Endothelial cell of umbilical vein (primary cell): ENCODE results near the gene C1QL3. TPM values are rescaled to one million over a fixed set of nuclear protein-coding genes. Genes with fewer than 3 reads are reported as not detected.

Experiments
- Bru-seq: library from RNA; stranded (reverse); fragments of 400-500 nt; gene quantifications from one replicate; lab custom pipeline; 2021; lab: Mats Ljungman, UMichigan
- BruChase-seq, 2 experiments: library from RNA; stranded (reverse); fragments of 400-500 nt; gene quantifications; one replicate each; lab custom pipeline; 2021; lab: Mats Ljungman, UMichigan
- BruUV-seq: library from RNA; stranded (reverse); fragments of 400-500 nt; replicated peaks from 2 replicates; lab custom pipeline; 2021; lab: Mats Ljungman, UMichigan
- CTCF ChIA-PET: fragments of 300-600, 350-600 bp; sonication (Branson Sonifier 250); formaldehyde crosslinking; loops from one replicate; lab custom pipeline; 2021; ENCODE audit warnings: antibody characterized with exemption, inconsistent platforms; lab: Charles Lee
- POLR2A ChIA-PET: fragments of 300-600, 350-600 bp; sonication (Branson Sonifier 250); formaldehyde crosslinking; loops from one replicate; lab custom pipeline; 2021; ENCODE audit warnings: antibody characterized with exemption, inconsistent platforms; lab: Charles Lee
- DNase-seq: peaks from one replicate; pipeline ENCODE4 v3.0.0-alpha.2; 2011; ENCODE audit warnings: low read depth, low spot score
- FAIRE-seq: peaks from 2 replicates; lab custom pipeline; 2011; peaks lifted over from hg19 to GRCh38; lab: Jason Lieb, UNC
- H2AFZ ChIP-seq: 2 replicates; pipeline ENCODE4 v1.6.0; 2012; ENCODE audit warnings: low read depth, low read length, control low read depth, inconsistent platforms
- H3K27ac ChIP-seq: 2 replicates; pipeline ENCODE4 v1.5.1; 2011; ENCODE audit warnings: low read depth, mild to moderate bottlenecking, control low read depth, low read length, moderate library complexity; ENCODE audit not compliant: insufficient read depth
- H3K27me3 ChIP-seq, 2 experiments: 2 replicates each; pipeline versions ENCODE4 v1.6.0 to v1.6.1; 2011; ENCODE audit warnings: low read length in 2 of 2, mixed read lengths in 1 of 2; ENCODE audit not compliant: control insufficient read depth in 2 of 2, insufficient read depth in 2 of 2
- H3K36me3 ChIP-seq, 2 experiments: 2 replicates in 1 of 2; 3 replicates in 1 of 2; pipeline ENCODE4 v1.5.1; 2011; ENCODE audit warnings: low read length in 2 of 2, mild to moderate bottlenecking in 1 of 2, moderate library complexity in 1 of 2; ENCODE audit not compliant: control insufficient read depth in 2 of 2, insufficient read depth in 2 of 2; ENCODE audit errors: extremely low read depth in 1 of 2
- H3K4me1 ChIP-seq: 3 replicates; pipeline ENCODE4 v1.5.1; 2011; ENCODE audit warnings: mild to moderate bottlenecking, low read length; ENCODE audit not compliant: control insufficient read depth, insufficient read depth; ENCODE audit errors: extremely low read depth
- H3K4me2 ChIP-seq: 2 replicates; pipeline ENCODE4 v1.6.1; 2011; ENCODE audit warnings: low read length, control low read depth, mixed read lengths; ENCODE audit not compliant: insufficient read depth
- H3K4me3 ChIP-seq, 3 experiments: fragments of 200-600 bp in 1 of 3; sonication (generic), shearing (Covaris generic) in 1 of 3; replicated peaks in 1 of 3; 2 replicates each; pipeline ENCODE4 v1.5.1; 2011 to 2016; ENCODE audit warnings: control low read depth in 3 of 3, low read length in 3 of 3, mild to moderate bottlenecking in 2 of 3, inconsistent platforms in 1 of 3, low read depth in 1 of 3, moderate library complexity in 1 of 3; ENCODE audit not compliant: insufficient read depth in 1 of 3
- H3K79me2 ChIP-seq: 2 replicates; pipeline ENCODE4 v1.6.0; 2012; ENCODE audit warnings: low read length, inconsistent platforms; ENCODE audit not compliant: control insufficient read depth, insufficient read depth
- H3K9ac ChIP-seq: replicated peaks from 2 replicates; pipeline ENCODE3; 2011; ENCODE audit warnings: low read length, control low read depth; ENCODE audit not compliant: insufficient read depth; ENCODE audit errors: extremely low read depth
- H3K9me1 ChIP-seq: replicated peaks from 3 replicates; pipeline ENCODE4 v1.6.0; 2011; ENCODE audit warnings: mild to moderate bottlenecking, low read length; ENCODE audit not compliant: control insufficient read depth, insufficient read depth; ENCODE audit errors: extremely low read depth
- H3K9me3 ChIP-seq: replicated peaks from 2 replicates; pipeline ENCODE4 v1.5.1; 2012; ENCODE audit warnings: low read length, inconsistent platforms; ENCODE audit not compliant: control insufficient read depth, insufficient read depth
- H4K20me1 ChIP-seq: replicated peaks from 2 replicates; pipeline ENCODE3; 2011; ENCODE audit warnings: mild to moderate bottlenecking, low read length; ENCODE audit not compliant: control insufficient read depth, insufficient read depth; ENCODE audit errors: extremely low read depth
- EZH2 ChIP-seq: IDR thresholded peaks from 2 replicates; pipeline ENCODE4 v1.6.1; 2012; ENCODE audit warnings: borderline replicate concordance, low read depth, mild to moderate bottlenecking, moderate library complexity, low read length, inconsistent platforms; ENCODE audit not compliant: severe bottlenecking
- FOS ChIP-seq: IDR thresholded peaks from 2 replicates; pipeline ENCODE4 v1.6.1; 2011; ENCODE audit warnings: mild to moderate bottlenecking, low read length, moderate library complexity, borderline replicate concordance; ENCODE audit not compliant: insufficient read depth
- GATA2 ChIP-seq: IDR thresholded peaks from 2 replicates; pipeline ENCODE4 v1.7.0; 2011; ENCODE audit warnings: low read depth, mild to moderate bottlenecking, moderate library complexity, mixed read lengths, low read length; ENCODE audit not compliant: insufficient read length, insufficient read depth
- JUN ChIP-seq: IDR thresholded peaks from 2 replicates; pipeline ENCODE4 v1.6.1; 2011; ENCODE audit warnings: borderline replicate concordance, low read depth; ENCODE audit not compliant: insufficient read length, insufficient read depth
- MYC ChIP-seq: IDR thresholded peaks from one replicate; pipeline ENCODE4 v1.6.1; 2011; ENCODE audit warnings: mild to moderate bottlenecking, low read depth, low read length
- POLR2A ChIP-seq: IDR thresholded peaks from 2 replicates; pipeline ENCODE4 v1.6.1; 2012; ENCODE audit warnings: low read depth, mild to moderate bottlenecking, control low read depth, low read length
- POLR2AphosphoS5 ChIP-seq: IDR thresholded peaks from 2 replicates; pipeline ENCODE4 v1.6.1; 2012; ENCODE audit warnings: low read depth, mild to moderate bottlenecking, control low read depth, low read length, moderate library complexity; ENCODE audit not compliant: insufficient read depth
- dilution Hi-C: fragments of 300-500 bp; cut with MboI; formaldehyde crosslinking; loops from one replicate; pipeline ENCODE4 v1.15.0; 2019; ENCODE audit warnings: low sequenced_read_pairs; ENCODE audit not compliant: extremely low pct_ligation_motif_present
- intact Hi-C: fragments of 100-400 bp; cut with micrococcal nuclease; formaldehyde crosslinking; loops from one replicate; pipeline ENCODE4 v1.10.0; 2022
- long read RNA-seq: library from polyadenylated mRNA; stranded (forward); transcript quantifications from one replicate; pipeline ENCODE4 v2.0.0, GENCODE V29; 2021
- polyA minus RNA-seq, 3 experiments: library from RNA; depleted of rRNA, polyadenylated mRNA; stranded (reverse); fragments of >200 nt; gene quantifications; 1 replicate in 1 of 3; 2 replicates in 2 of 3; pipeline ENCODE4 v1.2.3, GENCODE V29; 2011
- polyA plus RNA-seq, 4 experiments: library from polyadenylated mRNA; depleted of rRNA in 3 of 4; stranded (reverse) in 3 of 4; unstranded in 1 of 4; fragments of >200 nt; gene quantifications; 2 replicates each; pipeline versions ENCODE4 v1.2.1 to v1.2.3, GENCODE V29; 2011 to 2012; ENCODE audit warnings: missing spikeins in 1 of 4
- total RNA-seq: library from RNA; stranded (reverse); gene quantifications from 2 replicates; pipeline ENCODE4 v1.2.3, GENCODE V29; 2021
- TF ChIP-seq, protein P1 (sequence below), 2 donors: IDR thresholded peaks; 1 replicate in 1 of 2; 2 replicates in 1 of 2; pipeline ENCODE4 v1.5.1; 2011; ENCODE audit warnings: low read length in 2 of 2, mild to moderate bottlenecking in 2 of 2, moderate library complexity in 2 of 2, control low read depth in 1 of 2, inconsistent platforms in 1 of 2, low read depth in 1 of 2; ENCODE audit not compliant: insufficient read depth in 1 of 2; ENCODE audit errors: extremely low read depth in 1 of 2
- TF ChIP-seq, protein P2 (sequence below): IDR thresholded peaks from 2 replicates; pipeline ENCODE4 v1.6.1; 2011; ENCODE audit not compliant: insufficient read depth, insufficient read length

Gene C1QL3
- total RNA-seq (not detected in 2 replicates), polyA plus RNA-seq (not detected in 2 replicates), polyA minus RNA-seq (not detected in 2 replicates), Bru-seq, nascent RNA (not detected), BruChase-seq, experiment 1, labeled RNA remaining after a 6-hour chase (percentile 9 among the genes with signal in this experiment), BruChase-seq, experiment 2, labeled RNA remaining after a 2-hour chase (percentile 4 among the genes with signal in this experiment)
- polyA plus RNA-seq (2011; cell fraction: cytosol; rRNA removed), result not detected in 2 replicates
- not detected in 2 replicates for polyA plus RNA-seq (2011; cell fraction: nucleus; rRNA removed)
- polyA plus RNA-seq (2012), result 0.20 and 0.23 TPM in 2 replicates
- polyA minus RNA-seq (2011; cell fraction: cytosol; rRNA and poly(A)+ RNA removed), result not detected
- not detected in 2 replicates for polyA minus RNA-seq (2011; cell fraction: nucleus; rRNA and poly(A)+ RNA removed)
- long read RNA-seq, result 0 reads

DNA sequence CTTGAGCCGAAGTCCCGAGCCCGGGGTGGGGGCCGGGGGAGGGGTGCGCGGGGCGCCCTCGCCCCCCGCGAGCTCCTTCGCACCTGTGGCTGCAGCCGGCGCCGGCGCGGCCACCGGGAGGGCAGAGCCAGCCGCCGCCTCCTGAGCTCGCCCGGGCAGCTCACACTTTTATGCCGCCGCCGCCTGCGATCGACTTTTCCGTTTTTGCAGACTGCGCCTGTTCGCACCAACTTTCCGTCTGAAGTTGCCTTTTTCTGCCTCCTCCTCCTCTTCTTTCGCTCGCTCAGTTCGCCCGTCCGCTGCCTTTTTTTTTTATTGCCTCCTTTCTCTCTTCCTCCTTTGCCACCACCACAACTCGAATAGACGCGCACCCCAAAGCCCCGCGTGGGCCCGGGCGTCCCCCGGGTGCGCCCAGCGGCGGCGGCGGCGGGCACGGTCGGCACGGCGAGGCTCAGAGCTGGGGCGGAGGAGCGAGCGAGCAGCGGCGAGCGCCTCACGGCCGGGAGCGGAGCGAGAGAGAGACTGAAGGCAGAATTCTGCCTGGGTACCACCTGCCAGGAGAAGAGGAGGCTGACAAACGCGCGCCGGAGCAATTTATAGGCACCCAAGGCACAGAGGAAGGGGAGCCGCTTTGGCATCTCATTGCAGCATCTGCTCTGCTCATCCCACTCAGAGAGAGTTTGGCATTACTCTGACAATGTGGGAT lies at the start of gene C1QL3:
C1QL3 (minus strand) TSS at position 569 of the 706 bp plus-strand sequence. CDS start 814 bp downstream, outside the sequence.
- dilution Hi-C loops (no loop called here), intact Hi-C loops (loop anchor here (2.0 kb wide), 1 partner anchor 255 kb away; no protein-coding TSS in a partner anchor)
- FAIRE-seq (no peak), DNase-seq (no peak)
- Histone ChIP-seq H2AFZ (peak within 1 kb of the TSS; percentile 68), H3K79me2 (no peaks in the 10 kb centered on the region), H3K27ac (no peak within 1 kb of the TSS), H4K20me1 (no peaks in the 10 kb centered on the region), H3K9me3 (no peaks in the 10 kb centered on the region), H3K9ac (no peak within 1 kb of the TSS), H3K4me3 (peak within 1 kb of the TSS; percentile 25 to 43 (median 26)), H3K4me2 (peak within 1 kb of the TSS; percentile 57), H3K9me1 (no peaks in the 10 kb centered on the region), H3K4me1 (peaks cover 12% of the 10 kb centered on the region), H3K27me3 (peaks cover 40 to 76% of the 10 kb centered on the region in 2 experiments), H3K36me3 (no peaks in the 10 kb centered on the region)
- TF ChIP-seq POLR2A, result no peak
- peak; percentile 69 for TF ChIP-seq EZH2
- BruUV-seq, result no TSS peak
- ChIA-PET CTCF (interaction anchor here (0.7 to 2.3 kb wide), 7 partner anchors 12 to 642 kb away, joined by 3 to 14 read pairs (median 5); partner anchors contain the start of gene PTER), POLR2A (no interaction called here)

DNA sequence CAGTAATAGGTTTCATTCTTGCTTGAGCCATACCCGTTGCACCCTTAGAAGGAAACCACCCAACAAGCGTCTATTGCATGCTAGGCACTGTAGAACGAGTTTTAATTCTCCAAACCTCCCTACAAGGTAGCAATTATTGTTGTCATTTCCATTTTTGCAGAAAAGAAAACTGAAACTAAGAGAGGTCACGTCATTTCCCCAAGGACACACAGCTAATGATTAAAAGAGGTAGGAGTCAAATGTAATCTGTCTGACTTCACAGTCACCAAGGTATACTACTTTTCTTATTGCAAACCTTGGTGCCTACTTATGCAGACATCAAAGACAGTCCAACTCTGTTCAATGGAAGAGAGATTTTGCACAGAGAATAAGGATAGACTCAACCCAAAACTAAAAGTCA lies 49.1 kb upstream of the C1QL3 start:
- intact Hi-C loops, result no loop called here
- Histone ChIP-seq H4K20me1 (no peaks in the 10 kb centered on the region), H3K79me2 (no peaks in the 10 kb centered on the region), H3K9ac (no peak overlapping the region), H3K27me3 (peaks cover 0 to 7% of the 10 kb centered on the region in 2 experiments), H3K9me3 (no peaks in the 10 kb centered on the region), H3K4me1 (no peaks in the 10 kb centered on the region), H3K27ac (no peak overlapping the region), H2AFZ (no peak overlapping the region), H3K9me1 (no peaks in the 10 kb centered on the region), H3K4me3 (no peak overlapping the region), H3K4me2 (no peak overlapping the region), H3K36me3 (no peaks in the 10 kb centered on the region)
- dilution Hi-C loops, result no loop called here
- TF ChIP-seq GATA2, result no peak
- no peak for TF ChIP-seq FOS
- TF ChIP-seq POLR2AphosphoS5, result no peak
- no peak for TF ChIP-seq MYC
- no peak for TF ChIP-seq JUN
- TF ChIP-seq, protein P1, sequence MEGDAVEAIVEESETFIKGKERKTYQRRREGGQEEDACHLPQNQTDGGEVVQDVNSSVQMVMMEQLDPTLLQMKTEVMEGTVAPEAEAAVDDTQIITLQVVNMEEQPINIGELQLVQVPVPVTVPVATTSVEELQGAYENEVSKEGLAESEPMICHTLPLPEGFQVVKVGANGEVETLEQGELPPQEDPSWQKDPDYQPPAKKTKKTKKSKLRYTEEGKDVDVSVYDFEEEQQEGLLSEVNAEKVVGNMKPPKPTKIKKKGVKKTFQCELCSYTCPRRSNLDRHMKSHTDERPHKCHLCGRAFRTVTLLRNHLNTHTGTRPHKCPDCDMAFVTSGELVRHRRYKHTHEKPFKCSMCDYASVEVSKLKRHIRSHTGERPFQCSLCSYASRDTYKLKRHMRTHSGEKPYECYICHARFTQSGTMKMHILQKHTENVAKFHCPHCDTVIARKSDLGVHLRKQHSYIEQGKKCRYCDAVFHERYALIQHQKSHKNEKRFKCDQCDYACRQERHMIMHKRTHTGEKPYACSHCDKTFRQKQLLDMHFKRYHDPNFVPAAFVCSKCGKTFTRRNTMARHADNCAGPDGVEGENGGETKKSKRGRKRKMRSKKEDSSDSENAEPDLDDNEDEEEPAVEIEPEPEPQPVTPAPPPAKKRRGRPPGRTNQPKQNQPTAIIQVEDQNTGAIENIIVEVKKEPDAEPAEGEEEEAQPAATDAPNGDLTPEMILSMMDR (IDR thresholded peaks at IDR 0.05; ENCODE audit: extremely low read depth in 1 of 2, insufficient read depth in 1 of 2, low read depth in 1 of 2, low read length in 2 of 2), result no peak
- TF ChIP-seq EZH2, result no peak
- TF ChIP-seq, protein P2, sequence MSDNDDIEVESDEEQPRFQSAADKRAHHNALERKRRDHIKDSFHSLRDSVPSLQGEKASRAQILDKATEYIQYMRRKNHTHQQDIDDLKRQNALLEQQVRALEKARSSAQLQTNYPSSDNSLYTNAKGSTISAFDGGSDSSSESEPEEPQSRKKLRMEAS, result no peak
- TF ChIP-seq POLR2A, result no peak
- no peak for DNase-seq
- FAIRE-seq, result no peak
- no TSS peak for BruUV-seq
- ChIA-PET POLR2A (no interaction called here), CTCF (interaction anchor here (1.5 kb wide), 1 partner anchor 26 kb away, joined by 4 read pairs; no protein-coding TSS in a partner anchor)
